Kidney epithelial cell (primary cell): ENCODE data around the gene OR51E2. TPM values are rescaled to one million over a fixed set of nuclear protein-coding genes. Genes with fewer than 3 reads are reported as not detected.

ENCODE experiments used
- DNase-seq: peaks from one replicate; pipeline ENCODE4 v3.0.0-alpha.2; 2010; ENCODE audit warnings: low read depth
- H3K27me3 ChIP-seq: 2 replicates; pipeline ENCODE4 v1.6.0; 2011; ENCODE audit warnings: low read length; ENCODE audit not compliant: control insufficient read depth, insufficient read depth
- H3K36me3 ChIP-seq: 2 replicates; pipeline ENCODE4 v1.5.1; 2011; ENCODE audit warnings: low read length; ENCODE audit not compliant: control insufficient read depth, insufficient read depth
- H3K4me3 ChIP-seq: 2 replicates; pipeline ENCODE4 v1.5.1; 2011; ENCODE audit warnings: low read depth, mild to moderate bottlenecking, control low read depth, low read length
- CTCF ChIP-seq: IDR thresholded peaks from 2 replicates; pipeline ENCODE4 v1.5.1; 2011; ENCODE audit warnings: mild to moderate bottlenecking, moderate library complexity, low read length, control low read depth, inconsistent platforms; ENCODE audit not compliant: insufficient read depth, poor library complexity, severe bottlenecking
- total RNA-seq: library from RNA; depleted of rRNA; stranded (reverse); fragments of >200 nt; gene quantifications from 2 replicates; pipeline ENCODE4 v1.2.3, GENCODE V29; 2015

OR51E2 gene
- total RNA-seq, 1 donor from 2014 or later: not detected

DNA sequence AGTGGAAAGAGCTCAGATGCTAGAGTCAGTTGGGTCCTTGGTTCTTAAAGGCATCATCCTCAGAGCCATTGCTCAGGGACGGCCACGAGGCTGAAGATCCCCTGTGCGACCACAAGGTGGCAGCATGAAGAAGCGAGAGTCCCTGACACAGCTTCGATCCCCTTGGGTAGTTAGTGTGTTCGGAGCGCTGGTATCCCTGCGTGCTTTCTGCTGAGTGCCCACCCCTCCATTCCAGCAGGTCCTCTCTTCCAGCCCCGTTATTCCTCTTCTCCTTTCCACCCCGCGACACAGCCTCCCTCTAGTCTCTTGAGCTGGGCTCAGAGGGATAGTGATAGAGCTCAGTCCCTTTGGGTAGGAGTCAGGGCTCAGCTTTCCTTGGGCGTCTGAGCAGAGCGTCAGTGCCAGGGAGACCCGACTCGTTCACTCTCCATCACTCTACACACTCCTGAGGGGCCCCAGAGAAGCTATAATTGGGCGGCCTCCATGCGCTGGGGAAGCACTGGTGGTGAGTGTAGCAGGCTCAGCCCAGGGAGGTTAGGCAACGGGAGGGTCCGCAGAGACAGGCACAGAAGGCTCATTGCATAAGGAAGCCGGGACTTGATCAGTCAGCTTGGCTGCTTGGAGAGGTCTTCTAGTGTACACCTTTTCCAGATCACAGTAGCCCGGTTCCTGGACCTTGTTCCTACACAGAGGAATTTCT, 60.5 kb downstream of the OR51E2 start, which contains the start of gene OR51D1:
Gene OR51D1 (plus strand): TSS at position 516 of the 700 bp plus-strand sequence. CDS start 2,314 bp downstream, outside the sequence.
- peak; percentile 93 for TF ChIP-seq CTCF
- H3K4me3 ChIP-seq: no peak within 1 kb of the TSS
- H3K27me3 ChIP-seq: no peaks in the 10 kb centered on the region
- H3K36me3 ChIP-seq: no peaks in the 10 kb centered on the region
- no peak for DNase-seq

- H3K4me3 ChIP-seq: no peak overlapping the region
- no peaks in the 10 kb centered on the region for H3K36me3 ChIP-seq
- no peaks in the 10 kb centered on the region for H3K27me3 ChIP-seq
- DNase-seq: no peak
- no peak for TF ChIP-seq CTCF
Measured at GRCh38 chr11:4636136-4636535, 61.5 kb downstream of the OR51E2 start.

Other genes starting within 250 kb of the OR51E2 start
- gene OR52K2, start 248.6 kb downstream of the OR51E2 start, total RNA-seq: not detected in 2 replicates
- not detected in 2 replicates for gene OR52K1, start 215.2 kb downstream of the OR51E2 start, total RNA-seq
- gene OR52M1, start 152.7 kb downstream of the OR51E2 start, total RNA-seq: not detected in 2 replicates
- gene OR52I2, start 116.1 kb downstream of the OR51E2 start, total RNA-seq: not detected in 2 replicates
- not detected in 2 replicates for gene OR52I1, start 103.8 kb downstream of the OR51E2 start, total RNA-seq
- 21.9 and 25.3 TPM in 2 replicates for gene TRIM68, start 89.6 kb downstream of the OR51E2 start, total RNA-seq
- not detected in 2 replicates for gene OR51D1, start 60.4 kb downstream of the OR51E2 start, total RNA-seq
- gene OR51E1, start 53.9 kb downstream of the OR51E2 start, total RNA-seq: not detected in 2 replicates
- not detected in 2 replicates for gene MMP26, start 6.9 kb upstream of the OR51E2 start, total RNA-seq
- not detected in 2 replicates for gene OR51F1, start 72.1 kb upstream of the OR51E2 start, total RNA-seq
- gene OR52R1, start 106.5 kb upstream of the OR51E2 start, total RNA-seq: not detected in 2 replicates
- gene OR51F2, start 123.5 kb upstream of the OR51E2 start, total RNA-seq: not detected in 2 replicates
- gene OR51S1, start 151.4 kb upstream of the OR51E2 start, total RNA-seq: not detected in 2 replicates
- not detected in 2 replicates for gene OR51T1, start 184.0 kb upstream of the OR51E2 start, total RNA-seq
- not detected in 2 replicates for gene OR51A7, start 205.9 kb upstream of the OR51E2 start, total RNA-seq
- gene OR51G2, start 221.5 kb upstream of the OR51E2 start, total RNA-seq: not detected in 2 replicates
- not detected in 2 replicates for gene OR51G1, start 226.5 kb upstream of the OR51E2 start, total RNA-seq
- gene OR51A4, start 249.8 kb upstream of the OR51E2 start, total RNA-seq: not detected in 2 replicates